ENCODE results near the gene SLC43A2. TPM values are rescaled to one million over a fixed set of nuclear protein-coding genes. Genes with fewer than 3 reads are reported as not detected.

The SLC43A2 gene
- total RNA-seq, 1 donor from 2014 or later: 2.4 TPM

- peaks cover 7% of the 10 kb centered on the region for H3K36me3 ChIP-seq (ENCODE audit: control insufficient read depth, insufficient read depth, low read length)
- no peaks in the 10 kb centered on the region for H3K27me3 ChIP-seq (ENCODE audit: control insufficient read depth, insufficient read depth, low read length)
- no peak for DNase-seq (ENCODE audit: low read depth)
- TF ChIP-seq, protein P1, sequence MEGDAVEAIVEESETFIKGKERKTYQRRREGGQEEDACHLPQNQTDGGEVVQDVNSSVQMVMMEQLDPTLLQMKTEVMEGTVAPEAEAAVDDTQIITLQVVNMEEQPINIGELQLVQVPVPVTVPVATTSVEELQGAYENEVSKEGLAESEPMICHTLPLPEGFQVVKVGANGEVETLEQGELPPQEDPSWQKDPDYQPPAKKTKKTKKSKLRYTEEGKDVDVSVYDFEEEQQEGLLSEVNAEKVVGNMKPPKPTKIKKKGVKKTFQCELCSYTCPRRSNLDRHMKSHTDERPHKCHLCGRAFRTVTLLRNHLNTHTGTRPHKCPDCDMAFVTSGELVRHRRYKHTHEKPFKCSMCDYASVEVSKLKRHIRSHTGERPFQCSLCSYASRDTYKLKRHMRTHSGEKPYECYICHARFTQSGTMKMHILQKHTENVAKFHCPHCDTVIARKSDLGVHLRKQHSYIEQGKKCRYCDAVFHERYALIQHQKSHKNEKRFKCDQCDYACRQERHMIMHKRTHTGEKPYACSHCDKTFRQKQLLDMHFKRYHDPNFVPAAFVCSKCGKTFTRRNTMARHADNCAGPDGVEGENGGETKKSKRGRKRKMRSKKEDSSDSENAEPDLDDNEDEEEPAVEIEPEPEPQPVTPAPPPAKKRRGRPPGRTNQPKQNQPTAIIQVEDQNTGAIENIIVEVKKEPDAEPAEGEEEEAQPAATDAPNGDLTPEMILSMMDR (IDR thresholded peaks at IDR 0.05; ENCODE audit: insufficient read depth, low read length, severe bottlenecking): no peak
- H3K4me3 ChIP-seq (ENCODE audit: low read depth, low read length): no peak overlapping the region
- FAIRE-seq: peak; percentile 55
Observed at GRCh38 chr17:1625581-1625980, 3.1 kb downstream of the SLC43A2 start.

DNA sequence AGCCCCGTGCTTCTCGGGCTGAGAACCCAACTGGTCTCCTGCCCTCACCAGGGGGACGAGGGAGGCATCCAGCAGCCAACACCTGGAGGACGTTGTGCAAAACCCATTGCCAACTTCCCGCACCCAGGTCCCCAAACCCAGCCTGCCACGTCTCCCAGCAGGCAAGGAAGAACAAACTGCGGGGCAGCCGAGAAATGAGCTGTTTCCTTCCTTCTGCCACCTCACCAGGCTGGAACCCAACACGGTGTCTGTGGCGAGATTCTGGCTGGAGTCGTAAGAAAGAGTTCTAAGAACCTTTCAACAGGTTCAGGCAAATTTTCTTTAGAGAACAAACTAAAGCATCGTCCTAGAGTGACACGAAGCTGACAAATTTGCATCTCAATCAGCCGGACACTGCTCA is 3.6 kb downstream of the SLC43A2 start:
- H3K36me3 ChIP-seq (ENCODE audit: control insufficient read depth, insufficient read depth, low read length): peaks cover 7% of the 10 kb centered on the region
- no peaks in the 10 kb centered on the region for H3K27me3 ChIP-seq (ENCODE audit: control insufficient read depth, insufficient read depth, low read length)
- TF ChIP-seq, protein P1 (IDR thresholded peaks at IDR 0.05; ENCODE audit: insufficient read depth, low read length, severe bottlenecking): no peak
- DNase-seq (ENCODE audit: low read depth): no peak
- H3K4me3 ChIP-seq (ENCODE audit: low read depth, low read length): no peak overlapping the region
- peak; percentile 13 for FAIRE-seq

GRCh38 chr17:1624650-1625049 is 4.0 kb downstream of the SLC43A2 start:
- FAIRE-seq (no peak), DNase-seq (ENCODE audit: low read depth) (no peak)
- TF ChIP-seq, protein P1 (IDR thresholded peaks at IDR 0.05; ENCODE audit: insufficient read depth, low read length, severe bottlenecking): no peak
- Histone ChIP-seq H3K27me3 (ENCODE audit: control insufficient read depth, insufficient read depth, low read length) (no peaks in the 10 kb centered on the region), H3K4me3 (ENCODE audit: low read depth, low read length) (no peak overlapping the region), H3K36me3 (ENCODE audit: control insufficient read depth, insufficient read depth, low read length) (peaks cover 7% of the 10 kb centered on the region)

DNA sequence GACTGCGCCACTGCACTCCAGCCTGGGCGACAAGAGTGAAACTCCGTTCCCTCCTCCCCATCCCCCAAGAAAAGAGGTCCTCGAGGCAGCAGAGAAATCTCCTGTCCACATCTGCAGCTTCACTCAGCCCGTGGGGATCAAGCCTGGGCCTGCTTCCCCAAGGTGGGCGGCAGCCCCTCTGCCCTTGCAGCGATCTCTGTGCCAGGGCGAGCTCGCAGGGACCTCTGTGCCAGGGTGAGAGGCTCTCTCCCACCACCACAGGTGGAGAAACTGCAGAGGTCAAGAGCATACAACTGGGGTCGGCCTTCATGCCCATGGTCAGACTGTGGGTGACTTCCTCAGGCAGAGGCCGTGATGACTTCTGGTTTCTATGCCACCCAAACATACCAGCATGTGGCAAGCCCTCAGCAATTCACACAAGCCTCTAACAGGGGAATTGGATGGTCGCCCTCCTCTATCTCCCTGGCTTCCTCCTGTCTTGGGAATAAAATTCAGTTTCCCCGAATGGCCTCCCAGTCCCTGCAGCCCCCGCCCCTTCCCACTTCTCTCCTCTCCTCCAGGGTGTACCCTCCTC is 5.5 kb downstream of the SLC43A2 start:
- Histone ChIP-seq H3K36me3 (ENCODE audit: control insufficient read depth, insufficient read depth, low read length) (peaks cover 8% of the 10 kb centered on the region), H3K4me3 (ENCODE audit: low read depth, low read length) (no peak overlapping the region), H3K27me3 (ENCODE audit: control insufficient read depth, insufficient read depth, low read length) (no peaks in the 10 kb centered on the region)
- DNase-seq (ENCODE audit: low read depth) (no peak), FAIRE-seq (no peak)
- TF ChIP-seq, protein P1 (IDR thresholded peaks at IDR 0.05; ENCODE audit: insufficient read depth, low read length, severe bottlenecking): no peak

DNA sequence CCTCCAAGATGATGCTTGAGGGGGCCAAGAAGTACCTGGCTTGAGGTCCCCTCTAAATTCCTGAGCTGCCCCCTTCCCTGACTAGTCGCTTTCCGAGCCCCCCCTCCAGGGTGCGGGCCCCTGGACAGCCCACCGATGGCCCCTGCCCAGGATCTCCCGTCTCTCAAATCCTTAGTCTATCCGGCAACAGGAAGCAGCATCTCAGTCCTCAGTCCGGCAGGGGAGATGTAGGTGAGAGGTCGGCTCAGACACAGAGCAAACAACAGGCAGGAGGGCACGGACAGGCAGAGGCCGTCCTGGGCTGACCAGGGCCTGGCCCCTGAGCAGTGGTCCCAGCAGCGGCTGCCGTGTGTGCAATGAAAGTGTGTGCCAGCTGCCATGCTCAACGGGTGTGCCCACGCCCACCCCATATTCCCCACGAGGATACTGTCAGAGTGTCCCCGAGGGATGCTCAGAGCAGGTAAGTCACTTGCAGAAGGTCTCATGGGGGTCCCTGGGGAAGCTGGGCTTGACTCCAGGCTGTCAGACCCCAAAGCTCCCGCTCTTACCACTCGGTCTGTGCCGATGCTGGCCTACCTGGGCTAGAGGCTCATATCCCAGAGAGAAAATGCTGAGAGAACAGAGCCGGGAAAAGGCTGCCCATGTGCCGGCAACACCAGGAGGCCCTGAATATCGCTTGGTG is 7.2 kb downstream of the SLC43A2 start:
- H3K27me3 ChIP-seq (ENCODE audit: control insufficient read depth, insufficient read depth, low read length): no peaks in the 10 kb centered on the region
- FAIRE-seq (no peak), DNase-seq (ENCODE audit: low read depth) (no peak)
- H3K4me3 ChIP-seq (ENCODE audit: low read depth, low read length): no peak overlapping the region
- H3K36me3 ChIP-seq (ENCODE audit: control insufficient read depth, insufficient read depth, low read length): peaks cover 9% of the 10 kb centered on the region
- TF ChIP-seq, protein P1 (IDR thresholded peaks at IDR 0.05; ENCODE audit: insufficient read depth, low read length, severe bottlenecking): no peak

Data from bronchial epithelial cell (primary cell).